Smooth muscle cell (in vitro differentiated cells): ENCODE results near the gene FFAR2. TPM values are rescaled to one million over a fixed set of nuclear protein-coding genes. Genes with fewer than 3 reads are reported as not detected.

Experiments
- DNase-seq: peaks from one replicate; lab custom pipeline; 2025; ENCODE audit not compliant: unreplicated experiment; lab: John Stamatoyannopoulos, UW
- H2AFZ ChIP-seq: fragments of 200-600 bp; sonication (generic); 2 replicates; pipeline ENCODE4 v1.6.0; 2016; ENCODE audit warnings: antibody characterized with exemption, low read depth, mild to moderate bottlenecking
- H3F3A ChIP-seq: fragments of 200-600 bp; sonication (generic); 2 replicates; pipeline ENCODE4 v1.6.0; 2017; ENCODE audit warnings: antibody characterized with exemption, low read depth
- H3K27ac ChIP-seq: fragments of 200-600 bp; sonication (generic); 2 replicates; pipeline ENCODE4 v1.5.1; 2016; ENCODE audit warnings: low read depth, mild to moderate bottlenecking
- H3K27me3 ChIP-seq: fragments of 200-600 bp; sonication (generic); 2 replicates; pipeline ENCODE4 v1.6.1; 2016; ENCODE audit warnings: low read depth, mild to moderate bottlenecking
- H3K36me3 ChIP-seq: fragments of 200-600 bp; sonication (generic); 2 replicates; pipeline ENCODE4 v1.5.1; 2016; ENCODE audit warnings: low read depth
- H3K4me1 ChIP-seq: fragments of 200-600 bp; sonication (generic); 2 replicates; pipeline ENCODE4 v1.5.1; 2016; ENCODE audit warnings: low read depth
- H3K4me2 ChIP-seq: fragments of 200-600 bp; sonication (generic); 2 replicates; pipeline ENCODE4 v1.6.0; 2016; ENCODE audit warnings: mild to moderate bottlenecking
- H3K4me3 ChIP-seq: fragments of 200-600 bp; sonication (generic); 2 replicates; pipeline ENCODE4 v1.5.1; 2016; ENCODE audit warnings: mild to moderate bottlenecking
- H3K79me2 ChIP-seq: fragments of 200-600 bp; sonication (generic); 2 replicates; pipeline ENCODE4 v1.6.0; 2016; ENCODE audit warnings: low read depth, mild to moderate bottlenecking
- H3K9ac ChIP-seq: fragments of 200-600 bp; sonication (generic); 2 replicates; pipeline ENCODE4 v1.6.0; 2016; ENCODE audit warnings: low read depth
- H3K9me3 ChIP-seq: fragments of 200-600 bp; sonication (generic); replicated peaks from 2 replicates; pipeline ENCODE4 v1.5.1; 2016; ENCODE audit warnings: low read depth
- H4K20me1 ChIP-seq: fragments of 200-600 bp; sonication (generic); 2 replicates; pipeline ENCODE4 v1.6.0; 2016; ENCODE audit warnings: low read depth
- CTCF ChIP-seq: fragments of 200-600 bp; sonication (generic); IDR thresholded peaks from 2 replicates; pipeline ENCODE4 v1.5.1; 2017; ENCODE audit warnings: borderline replicate concordance, mild to moderate bottlenecking, antibody characterized with exemption; ENCODE audit not compliant: insufficient read depth, poor library complexity, severe bottlenecking
- WGBS: methylation state at CpG from one replicate; pipeline ENCODE4 v1.1.7; 2016; ENCODE audit warnings: low lambda C conversion rate; 5-methylcytosine and 5-hydroxymethylcytosine counted together
- polyA plus RNA-seq: library from polyadenylated mRNA; unstranded; fragments of >200 nt; fragmentation: Nextera tagmentation; extraction: Ambion mirVana; gene quantifications from 2 replicates; pipeline ENCODE4 v1.2.1, GENCODE V29; 2016
- total RNA-seq: library from RNA; depleted of rRNA; stranded (reverse); fragments of >200 nt; gene quantifications from 2 replicates; pipeline ENCODE4 v1.2.3, GENCODE V29; 2014

FFAR2 gene
- total and polyA plus RNA-seq, 2 experiments from 2014 or later = not detected

GRCh38 chr19:35417278-35417677, 30.8 kb upstream of the FFAR2 start:
- Histone ChIP-seq H3K4me3 (no peak overlapping the region), H3K4me1 (no peaks in the 10 kb centered on the region), H3K27ac (no peak overlapping the region), H4K20me1 (no peaks in the 10 kb centered on the region), H3K36me3 (no peaks in the 10 kb centered on the region), H3K9me3 (no peaks in the 10 kb centered on the region), H3K9ac (no peak overlapping the region), H2AFZ (no peak overlapping the region), H3F3A (no peaks in the 10 kb centered on the region), H3K27me3 (peaks cover 18% of the 10 kb centered on the region), H3K4me2 (no peak overlapping the region), H3K79me2 (no peaks in the 10 kb centered on the region)
- 88% methylated on average over 2 of the region's 2 CpGs for WGBS
- TF ChIP-seq CTCF = no peak
- no peak for DNase-seq

GRCh38 chr19:35417713-35418534, 30.1 kb upstream of the FFAR2 start:
- WGBS = 89% methylated on average over 7 of the region's 7 CpGs
- no peak overlapping the region for H3K9ac ChIP-seq

GRCh38 chr19:35419046-35419445, 29.0 kb upstream of the FFAR2 start:
- H3K9me3 ChIP-seq = no peaks in the 10 kb centered on the region
- no peak overlapping the region for H3K4me2 ChIP-seq
- WGBS = 78% methylated on average over 3 of the region's 3 CpGs
- no peak overlapping the region for H3K9ac ChIP-seq
- no peak overlapping the region for H3K4me3 ChIP-seq
- no peak overlapping the region for H3K27ac ChIP-seq
- no peak overlapping the region for H2AFZ ChIP-seq
- H3K4me1 ChIP-seq = no peaks in the 10 kb centered on the region
- no peak for TF ChIP-seq CTCF
- H4K20me1 ChIP-seq = no peaks in the 10 kb centered on the region
- DNase-seq = no peak
- H3K27me3 ChIP-seq = peaks cover 18% of the 10 kb centered on the region
- no peaks in the 10 kb centered on the region for H3F3A ChIP-seq
- no peaks in the 10 kb centered on the region for H3K79me2 ChIP-seq
- no peaks in the 10 kb centered on the region for H3K36me3 ChIP-seq

More at GRCh38 chr19:35417713-35418534, 30.1 kb upstream of the FFAR2 start:
- Histone ChIP-seq H3K79me2 (no peaks in the 10 kb centered on the region), H3K27ac (no peak overlapping the region), H3K4me2 (no peak overlapping the region), H3K4me3 (no peak overlapping the region), H3K4me1 (no peaks in the 10 kb centered on the region), H3K9me3 (no peaks in the 10 kb centered on the region), H3F3A (no peaks in the 10 kb centered on the region), H4K20me1 (no peaks in the 10 kb centered on the region), H3K36me3 (no peaks in the 10 kb centered on the region), H3K27me3 (peaks cover 18% of the 10 kb centered on the region), H2AFZ (no peak overlapping the region)
- TF ChIP-seq CTCF = no peak
- DNase-seq = no peak

- no peaks in the 10 kb centered on the region for H3K4me1 ChIP-seq
- no peak overlapping the region for H2AFZ ChIP-seq
- DNase-seq = no peak
- no peaks in the 10 kb centered on the region for H4K20me1 ChIP-seq
- H3K4me3 ChIP-seq = no peak overlapping the region
- H3F3A ChIP-seq = no peaks in the 10 kb centered on the region
- H3K79me2 ChIP-seq = no peaks in the 10 kb centered on the region
- no peak overlapping the region for H3K4me2 ChIP-seq
- no peaks in the 10 kb centered on the region for H3K9me3 ChIP-seq
- H3K9ac ChIP-seq = no peak overlapping the region
- WGBS = 90% methylated on average over 5 of the region's 5 CpGs
- H3K27me3 ChIP-seq = peaks cover 18% of the 10 kb centered on the region
- H3K27ac ChIP-seq = no peak overlapping the region
- no peak for TF ChIP-seq CTCF
- H3K36me3 ChIP-seq = no peaks in the 10 kb centered on the region
Observed at GRCh38 chr19:35419805-35420204, 28.3 kb upstream of the FFAR2 start.
